ENCODE results near the gene IFITM10. TPM values are rescaled to one million over a fixed set of nuclear protein-coding genes. Genes with fewer than 3 reads are reported as not detected.
A peak's percentile ranks its signal among the peaks of the same experiment; 100 is the strongest.

Gene IFITM10
- total and polyA plus RNA-seq, 9 of the 15 experiments (the other 6 are each of a cell fraction or from before 2014, with no cell fraction given), result 0.08 to 0.13 (median 0.09) TPM; not detected in 6

- CTCF ChIA-PET (ENCODE audit: low intra/inter-chr PET ratio), result no interaction called here
- Histone ChIP-seq H3K9me1 (ENCODE audit: control insufficient read depth, insufficient read depth, low read length) (peaks cover 7% of the 10 kb centered on the region), H3K27ac (ENCODE audit: extremely low read depth, low read depth, low read length) (peak overlapping the region; percentile 72; the same call in 1 of the 3 replicates), H3K4me1 (replicated peaks in 1 of 2; ENCODE audit: control insufficient read depth in 2 of 2, insufficient read depth in 2 of 2, low read length in 2 of 2) (peaks cover 31 to 83% of the 10 kb centered on the region in 2 experiments), H3K4me2 (ENCODE audit: insufficient read depth, low read length) (no peak overlapping the region), H4K20me1 (replicated peaks; ENCODE audit: control insufficient read depth, insufficient read depth, low read length) (peaks cover 4% of the 10 kb centered on the region; the same call in 1 of the 2 replicates), H3K36me3 (ENCODE audit: control insufficient read depth, insufficient read depth, low read length) (peaks cover 23% of the 10 kb centered on the region; the same call in 1 of the 3 replicates), H3K9ac (ENCODE audit: insufficient read depth in 1 of 2, low read depth in 2 of 2, low read length in 2 of 2) (peak overlapping the region in 1 of 2 experiments; percentile 83; a peak in 3 of 4 replicates), H3K4me3 (no peak overlapping the region), H3K27me3 (ENCODE audit: control insufficient read depth in 2 of 2, insufficient read depth in 2 of 2, low read length in 2 of 2) (no peaks in the 10 kb centered on the region), H2AFZ (ENCODE audit: low read depth, low read length) (no peak overlapping the region), H3K9me3 (replicated peaks; ENCODE audit: control insufficient read depth, insufficient read depth, low read depth, low read length) (no peaks in the 10 kb centered on the region), H3K79me2 (ENCODE audit: control insufficient read depth, insufficient read depth, low read length) (peaks cover 17% of the 10 kb centered on the region)
- in situ Hi-C loops (cut with MboI), result loop anchor here (5.0 kb wide), 1 partner anchor 33 kb away; no protein-coding TSS in a partner anchor
- 71% methylated on average over 2 of the region's 5 CpGs for WGBS (ENCODE audit: insufficient coverage, low coverage, missing lambda C conversion rate)
- no peak for FAIRE-seq
- no peak for DNase-seq (ENCODE audit: extremely low read depth in 1 of 4, low spot score in 3 of 4)
- POLR2A ChIA-PET, result no interaction called here
- intact Hi-C loops (cut with micrococcal nuclease), result no loop called here
- no peak for ATAC-seq
- no peak for TF ChIP-seq THRAP3 (IDR thresholded peaks at IDR 0.05; ENCODE audit: borderline replicate concordance)
- TF ChIP-seq ELF2 (CRISPR knock-in tag; IDR thresholded peaks at IDR 0.05), result 0 out of 2 replicates have a peak, but pooled peaks have one; percentile 25
- TF ChIP-seq ZC3H4 (CRISPR knock-in tag; IDR thresholded peaks at IDR 0.05; ENCODE audit: borderline replicate concordance), result 0 out of 2 replicates have a peak, but pooled peaks have one; percentile 11
- no peak for TF ChIP-seq PPARD (CRISPR knock-in tag; IDR thresholded peaks at IDR 0.05)
- 0 out of 2 replicates have a peak, but pooled peaks have one; percentile 6 for TF ChIP-seq SPI1 (IDR thresholded peaks at IDR 0.05; ENCODE audit: borderline replicate concordance, low read depth, low read length)
- BruUV-seq (replicated peaks), result no TSS peak
These were observed 9.4 kb upstream of the IFITM10 start for GRCh38 chr11:1759851-1760220.

All from K562 (cell line).